H1 (cell line): Measurements from ENCODE around the gene ICAM5. TPM values are rescaled to one million over a fixed set of nuclear protein-coding genes. Genes with fewer than 3 reads are reported as not detected.

Source experiments
- CTCF ChIA-PET: fragments of 300-600 bp; sonication (Branson Sonifier 250); formaldehyde crosslinking; loops from one replicate; lab custom pipeline; 2021; ENCODE audit not compliant: partially characterized antibody; lab: Charles Lee
- POLR2A ChIA-PET: fragments of 300-600 bp; sonication (Branson Sonifier 250); formaldehyde crosslinking; loops from one replicate; lab custom pipeline; 2021; ENCODE audit warnings: inconsistent platforms; ENCODE audit not compliant: partially characterized antibody; lab: Charles Lee
- DNase-seq, 2 experiments: peaks; one replicate each; pipeline versions ENCODE4 v3.0.0 to v3.0.0-alpha.2; 2010 to 2022; ENCODE audit warnings: low spot score in 2 of 2, low read depth in 1 of 2, mixed read lengths in 1 of 2
- FAIRE-seq: peaks from 2 replicates; lab custom pipeline; 2011; peaks lifted over from hg19 to GRCh38; lab: Jason Lieb, UNC
- H2AFZ ChIP-seq: 2 replicates; pipeline ENCODE4 v1.8.1; 2012; ENCODE audit warnings: low read length, inconsistent platforms
- H2AK5ac ChIP-seq: 2 replicates; pipeline ENCODE4 v1.6.1; 2013; ENCODE audit warnings: low read depth, low read length
- H2BK120ac ChIP-seq: replicated peaks from 2 replicates; pipeline ENCODE3; 2013; ENCODE audit warnings: low read depth, low read length, inconsistent platforms
- H2BK12ac ChIP-seq: 2 replicates; pipeline ENCODE4 v1.6.1; 2013; ENCODE audit warnings: low read depth, low read length
- H2BK15ac ChIP-seq: 2 replicates; pipeline ENCODE4 v1.6.1; 2013; ENCODE audit warnings: low read length
- H2BK20ac ChIP-seq: 2 replicates; pipeline ENCODE4 v1.6.1; 2013; ENCODE audit warnings: low read length
- H2BK5ac ChIP-seq: 2 replicates; pipeline ENCODE4 v1.6.1; 2013; ENCODE audit warnings: low read depth, low read length
- H3K14ac ChIP-seq: 2 replicates; pipeline ENCODE4 v1.6.1; 2013; ENCODE audit warnings: inconsistent platforms; ENCODE audit not compliant: insufficient read length
- H3K18ac ChIP-seq: 2 replicates; pipeline ENCODE4 v1.6.1; 2013; ENCODE audit warnings: low read length; ENCODE audit errors: extremely low read depth
- H3K23ac ChIP-seq: 2 replicates; pipeline ENCODE4 v1.6.1; 2013; ENCODE audit warnings: inconsistent platforms; ENCODE audit not compliant: insufficient read length
- H3K23me2 ChIP-seq: 2 replicates; pipeline ENCODE4 v1.6.1; 2013; ENCODE audit warnings: low read depth, low read length
- H3K27ac ChIP-seq: 2 replicates; pipeline ENCODE4 v1.6.1; 2011; ENCODE audit warnings: low read depth, low read length, inconsistent platforms
- H3K27me3 ChIP-seq, 4 experiments: replicated peaks in 1 of 4; 1 replicate in 1 of 4; 2 replicates in 3 of 4; pipeline versions ENCODE4 v1.6.1 to v1.8.1; 2011 to 2013; ENCODE audit warnings: low read length in 3 of 4, mild to moderate bottlenecking in 3 of 4, inconsistent platforms in 2 of 4, mixed read lengths in 2 of 4, moderate library complexity in 1 of 4; ENCODE audit not compliant: control insufficient read depth in 3 of 4, insufficient read depth in 3 of 4; ENCODE audit errors: extremely low read depth in 1 of 4
- H3K36me3 ChIP-seq, 4 experiments: 2 replicates each; pipeline versions ENCODE4 v1.6.1 to v1.8.1; 2011 to 2013; ENCODE audit warnings: mild to moderate bottlenecking in 4 of 4, low read length in 3 of 4, moderate library complexity in 2 of 4, control low read depth in 1 of 4, inconsistent platforms in 1 of 4; ENCODE audit not compliant: insufficient read depth in 4 of 4, control insufficient read depth in 2 of 4
- H3K4ac ChIP-seq: replicated peaks from 2 replicates; pipeline ENCODE3; 2013; ENCODE audit warnings: low read length, low read depth, mixed read lengths, inconsistent platforms; ENCODE audit not compliant: insufficient read length
- H3K4me1 ChIP-seq, 4 experiments: replicated peaks in 1 of 4; 1 replicate in 1 of 4; 2 replicates in 3 of 4; pipeline versions ENCODE4 v1.6.1 to v1.8.1; 2011 to 2013; ENCODE audit warnings: low read length in 3 of 4, inconsistent platforms in 2 of 4, mixed read lengths in 1 of 4; ENCODE audit not compliant: insufficient read depth in 4 of 4, control insufficient read depth in 3 of 4
- H3K4me2 ChIP-seq, 2 experiments: 2 replicates each; pipeline versions ENCODE4 v1.6.1 to v1.8.1; 2011 to 2013; ENCODE audit warnings: low read depth in 2 of 2, low read length in 2 of 2, control low read depth in 1 of 2, inconsistent platforms in 1 of 2, mild to moderate bottlenecking in 1 of 2; ENCODE audit not compliant: insufficient read depth in 1 of 2
- H3K4me3 ChIP-seq, 4 experiments: fragments of 200-600, 300-600 bp in 1 of 4; sonication (generic), shearing (Covaris generic), sonication (Bioruptor Twin) in 1 of 4; 2 replicates each; pipeline versions ENCODE4 v1.5.1 to v1.8.1; 2011 to 2016; ENCODE audit warnings: low read length in 4 of 4, low read depth in 3 of 4, control low read depth in 2 of 4, inconsistent platforms in 2 of 4, mild to moderate bottlenecking in 2 of 4, mixed read lengths in 1 of 4, moderate library complexity in 1 of 4; ENCODE audit not compliant: insufficient read depth in 2 of 4; ENCODE audit errors: extremely low read depth in 1 of 4
- H3K56ac ChIP-seq: replicated peaks from 2 replicates; pipeline ENCODE3; 2013; ENCODE audit warnings: low read depth, mild to moderate bottlenecking, mixed read lengths, low read length, inconsistent platforms; ENCODE audit not compliant: insufficient read length
- H3K79me1 ChIP-seq: 2 replicates; pipeline ENCODE4 v1.6.1; 2013; ENCODE audit warnings: low read depth, low read length, control low read depth
- H3K79me2 ChIP-seq, 2 experiments: 2 replicates each; pipeline versions ENCODE4 v1.6.1 to v1.8.1; 2012 to 2013; ENCODE audit warnings: low read length in 2 of 2, mild to moderate bottlenecking in 2 of 2, inconsistent platforms in 1 of 2; ENCODE audit not compliant: insufficient read depth in 2 of 2, control insufficient read depth in 1 of 2
- H3K9ac ChIP-seq, 4 experiments: replicated peaks in 1 of 4; 1 replicate in 1 of 4; 2 replicates in 3 of 4; pipeline versions ENCODE4 v1.6.1 to v1.8.1; 2011 to 2013; ENCODE audit warnings: low read depth in 3 of 4, low read length in 3 of 4, control low read depth in 2 of 4, mild to moderate bottlenecking in 2 of 4, moderate library complexity in 2 of 4, inconsistent platforms in 1 of 4; ENCODE audit errors: extremely low read depth in 1 of 4
- H3K9me3 ChIP-seq, 2 experiments: 2 replicates each; pipeline versions ENCODE4 v1.6.1 to v1.8.1; 2012 to 2013; ENCODE audit warnings: mild to moderate bottlenecking in 2 of 2, moderate library complexity in 2 of 2, control low read depth in 1 of 2, inconsistent platforms in 1 of 2, low read depth in 1 of 2, low read length in 1 of 2, mixed read lengths in 1 of 2; ENCODE audit not compliant: insufficient read depth in 2 of 2
- H4K20me1 ChIP-seq, 2 experiments: replicated peaks in 1 of 2; 2 replicates each; pipeline versions ENCODE3 to v1.8.1; 2011 to 2013; ENCODE audit warnings: inconsistent platforms in 2 of 2, low read length in 2 of 2, mild to moderate bottlenecking in 1 of 2; ENCODE audit not compliant: insufficient read depth in 2 of 2, control insufficient read depth in 1 of 2
- H4K5ac ChIP-seq: 2 replicates; pipeline ENCODE4 v1.6.1; 2013; ENCODE audit warnings: low read length, low read depth, mixed read lengths, inconsistent platforms; ENCODE audit not compliant: insufficient read length
- H4K8ac ChIP-seq: 2 replicates; pipeline ENCODE4 v1.8.0; 2013; ENCODE audit warnings: mild to moderate bottlenecking, moderate library complexity, low read length, inconsistent platforms; ENCODE audit not compliant: insufficient read depth; ENCODE audit errors: extremely low read depth
- H4K91ac ChIP-seq: replicated peaks from 2 replicates; pipeline ENCODE3; 2013; ENCODE audit warnings: low read length, mixed read lengths, inconsistent platforms; ENCODE audit not compliant: insufficient read length
- ATF3 ChIP-seq: IDR thresholded peaks from 2 replicates; pipeline ENCODE4 v1.6.1; 2011; ENCODE audit warnings: low read depth, mild to moderate bottlenecking, low read length; ENCODE audit not compliant: insufficient read depth
- BACH1 ChIP-seq: IDR thresholded peaks from 2 replicates; pipeline ENCODE4 v1.6.1; 2012; ENCODE audit warnings: low read length, improper control_type of control experiment
- FOSL1 ChIP-seq: IDR thresholded peaks from 2 replicates; pipeline ENCODE4 v1.6.1; 2011; ENCODE audit warnings: mild to moderate bottlenecking, low read depth, low read length, moderate library complexity; ENCODE audit not compliant: insufficient read depth
- KDM1A ChIP-seq: fragments of 200-600, 300-600 bp; sonication (generic); IDR thresholded peaks from 2 replicates; pipeline ENCODE4 v1.7.1; 2016; ENCODE audit warnings: mild to moderate bottlenecking, low read length, borderline replicate concordance
- POU5F1 ChIP-seq: IDR thresholded peaks from 2 replicates; pipeline ENCODE4 v1.6.1; 2011; ENCODE audit warnings: low read depth, mild to moderate bottlenecking, low read length, moderate library complexity
- SIX5 ChIP-seq: IDR thresholded peaks from 2 replicates; pipeline ENCODE4 v1.6.1; 2011; ENCODE audit warnings: mild to moderate bottlenecking, low read depth, low read length
- SUZ12 ChIP-seq: fragments of 200-600 bp; sonication (generic); IDR thresholded peaks from 2 replicates; pipeline ENCODE4 v1.6.1; 2012; ENCODE audit warnings: mild to moderate bottlenecking, inconsistent platforms, low read length, moderate library complexity, mixed read lengths
- TAF1 ChIP-seq: IDR thresholded peaks from 2 replicates; pipeline ENCODE4 v1.6.1; 2011; ENCODE audit warnings: mild to moderate bottlenecking, low read depth, low read length
- USF2 ChIP-seq: IDR thresholded peaks from 2 replicates; pipeline ENCODE4 v1.6.1; 2011; ENCODE audit warnings: low read length, improper control_type of control experiment
- WGBS, 2 experiments: shearing (Covaris generic) in 1 of 2; methylation state at CpG; one replicate each; pipeline versions ENCODE4 v1.1.6 to v1.1.7; 2013 to 2015; ENCODE audit warnings: low lambda C conversion rate in 2 of 2, mixed read lengths in 2 of 2, inconsistent platforms in 1 of 2, low coverage in 1 of 2, missing lambda C conversion rate in 1 of 2; ENCODE audit not compliant: insufficient replicate concordance in 2 of 2, insufficient coverage in 1 of 2, insufficient read length in 1 of 2; ENCODE audit errors: extremely low coverage in 1 of 2, missing lambda C conversion rate in 1 of 2; 5-methylcytosine and 5-hydroxymethylcytosine counted together
- polyA plus RNA-seq, 7 experiments: library from polyadenylated mRNA; depleted of rRNA in 3 of 7; stranded (reverse) in 5 of 7; unstranded in 2 of 7; fragments of >200 nt in 5 of 7; fragments of 200-250 nt in 2 of 7; gene quantifications; 1 replicate in 5 of 7; 2 replicates in 1 of 7; 4 replicates in 1 of 7; pipeline versions ENCODE4 v1.2.1 to v1.2.3, GENCODE V29; 2011 to 2013; ENCODE audit warnings: missing spikeins in 2 of 7, mixed read lengths in 2 of 7
- total RNA-seq: library from RNA; stranded (reverse); fragmentation: NEBNext Ultra II Directional; extraction: Animal tissue kit (Norgen Biotek cat#: 25700); gene quantifications from 2 replicates; pipeline ENCODE4 v1.2.1, GENCODE V29; 2021

ICAM5 gene
- total and polyA plus RNA-seq, 2 of the 8 experiments (the other 6 are each of a cell fraction or from before 2014, with no cell fraction given) = 3.9 to 4.8 TPM

- no peak overlapping the region for H2AFZ ChIP-seq
- H3K23me2 ChIP-seq = peaks cover 3% of the 10 kb centered on the region; the same call in 1 of the 2 replicates
- H2BK15ac ChIP-seq = no peak overlapping the region
- no peaks in the 10 kb centered on the region for H3K27me3 ChIP-seq
- H2AK5ac ChIP-seq = no peak overlapping the region
- no peak for DNase-seq
- H4K20me1 ChIP-seq = no peaks in the 10 kb centered on the region
- POLR2A ChIA-PET = interaction anchor here (1.1 to 11.4 kb wide), 7 partner anchors 8 to 51 kb away, joined by 3 to 104 read pairs (median 5); partner anchors contain the start of genes ICAM5 and RAVER1
- H2BK20ac ChIP-seq = no peak overlapping the region
- no peak overlapping the region for H2BK5ac ChIP-seq
- no peaks in the 10 kb centered on the region for H3K79me2 ChIP-seq
- 0 out of 7 replicates have a peak overlapping the region, but pooled peaks of 1 of the 4 experiments have one; percentile 71 for H3K9ac ChIP-seq
- CTCF ChIA-PET = interaction anchor here (0.5 to 2.5 kb wide), 5 partner anchors 54 to 74 kb away, joined by 3 to 11 read pairs (median 3); no protein-coding TSS in a partner anchor
- no peak overlapping the region for H3K23ac ChIP-seq
- H3K9me3 ChIP-seq = no peaks in the 10 kb centered on the region
- peaks cover 9 to 32% (median 23%) of the 10 kb centered on the region in 4 experiments for H3K36me3 ChIP-seq
- H3K4me3 ChIP-seq = peak overlapping the region in 1 of 4 experiments; percentile 91; a peak in 2 of 8 replicates
- no peak for FAIRE-seq
- H3K4ac ChIP-seq = no peak overlapping the region
- H4K8ac ChIP-seq = no peak overlapping the region; the same call in 1 of the 2 replicates
- no peak overlapping the region for H2BK120ac ChIP-seq
- H4K5ac ChIP-seq = no peak overlapping the region
- no peak overlapping the region for H4K91ac ChIP-seq
- no peak overlapping the region for H3K14ac ChIP-seq
- WGBS, 2 experiments = 84% methylated on average over 10 of the region's 19 CpGs; no CpG with 5 or more reads in 1 of the 2 experiments
- no peaks in the 10 kb centered on the region; a peak in 1 of 7 replicates for H3K4me1 ChIP-seq
- H3K56ac ChIP-seq = no peak overlapping the region
- H3K27ac ChIP-seq = peak overlapping the region; percentile 11; the same call in 1 of the 2 replicates
- H2BK12ac ChIP-seq = no peak overlapping the region
- no peak overlapping the region; the same call in 1 of the 2 replicates for H3K18ac ChIP-seq
- peak overlapping the region in 1 of 2 experiments; percentile 79; a peak in 3 of 4 replicates for H3K4me2 ChIP-seq
- no peaks in the 10 kb centered on the region; the same call in 1 of the 2 replicates for H3K79me1 ChIP-seq
- no peak for TF ChIP-seq TAF1
- no peak for TF ChIP-seq POU5F1
- no peak for TF ChIP-seq FOSL1
- no peak for TF ChIP-seq SUZ12
- no peak for TF ChIP-seq KDM1A
- no peak for TF ChIP-seq SIX5
- no peak for TF ChIP-seq BACH1
- TF ChIP-seq USF2 = no peak
- TF ChIP-seq ATF3 = no peak
These were observed 26.7 kb downstream of the ICAM5 start for GRCh38 chr19:10316229-10317044.
